AG09309 (cell line): Measurements from ENCODE around the gene DLGAP1.

Experiments used
- DNase-seq: peaks from one replicate; pipeline ENCODE4 v3.0.0-alpha.2; 2010; ENCODE audit warnings: low read depth
- H3K4me3 ChIP-seq: 2 replicates; pipeline ENCODE4 v1.5.1; 2011; ENCODE audit warnings: mild to moderate bottlenecking, low read depth, low read length, moderate library complexity; ENCODE audit not compliant: control insufficient read depth
- CTCF ChIP-seq: IDR thresholded peaks from 2 replicates; pipeline ENCODE4 v1.5.1; 2011; ENCODE audit warnings: mild to moderate bottlenecking, low read depth, low read length, inconsistent platforms; ENCODE audit not compliant: insufficient read depth, control insufficient read depth; ENCODE audit errors: missing control alignments

Gene DLGAP1

GRCh38 chr18:3716116-3716660 lies 738.9 kb downstream of the DLGAP1 start:
- TF ChIP-seq CTCF = no peak
- no peak overlapping the region for H3K4me3 ChIP-seq
- no peak for DNase-seq

GRCh38 chr18:3715231-3716080 lies 739.7 kb downstream of the DLGAP1 start:
- no peak for DNase-seq
- no peak for TF ChIP-seq CTCF
- H3K4me3 ChIP-seq = no peak overlapping the region

- no peak for TF ChIP-seq CTCF
- no peak for DNase-seq
- no peak overlapping the region for H3K4me3 ChIP-seq
Measured at GRCh38 chr18:3713708-3714107, 741.4 kb downstream of the DLGAP1 start.

GRCh38 chr18:3713166-3713565 lies 741.9 kb downstream of the DLGAP1 start:
- H3K4me3 ChIP-seq = no peak overlapping the region
- no peak for TF ChIP-seq CTCF
- no peak for DNase-seq

GRCh38 chr18:3712491-3712890 lies 742.6 kb downstream of the DLGAP1 start:
- no peak for DNase-seq

GRCh38 chr18:3710712-3711301 lies 744.3 kb downstream of the DLGAP1 start:
- no peak overlapping the region for H3K4me3 ChIP-seq
- DNase-seq = no peak
- TF ChIP-seq CTCF = peak; percentile 3

More at GRCh38 chr18:3712491-3712890, 742.6 kb downstream of the DLGAP1 start:
- TF ChIP-seq CTCF = no peak
- H3K4me3 ChIP-seq = no peak overlapping the region
